ENCODE results near the gene PEX6.

The PEX6 gene

GRCh38 chr6:42984924-42985475 is 6.0 kb upstream of the PEX6 start:
- no peak for TF ChIP-seq CTCF (IDR thresholded peaks at IDR 0.05; ENCODE audit: low read depth, low read length)
- peak overlapping the region; percentile 72 to 82 for H3K4me3 ChIP-seq (replicated peaks in 1 of 2; ENCODE audit: low read depth in 2 of 2, low read length in 2 of 2)
- peak; percentile 14 to 35 for DNase-seq (ENCODE audit: low read depth in 2 of 2)

DNA sequence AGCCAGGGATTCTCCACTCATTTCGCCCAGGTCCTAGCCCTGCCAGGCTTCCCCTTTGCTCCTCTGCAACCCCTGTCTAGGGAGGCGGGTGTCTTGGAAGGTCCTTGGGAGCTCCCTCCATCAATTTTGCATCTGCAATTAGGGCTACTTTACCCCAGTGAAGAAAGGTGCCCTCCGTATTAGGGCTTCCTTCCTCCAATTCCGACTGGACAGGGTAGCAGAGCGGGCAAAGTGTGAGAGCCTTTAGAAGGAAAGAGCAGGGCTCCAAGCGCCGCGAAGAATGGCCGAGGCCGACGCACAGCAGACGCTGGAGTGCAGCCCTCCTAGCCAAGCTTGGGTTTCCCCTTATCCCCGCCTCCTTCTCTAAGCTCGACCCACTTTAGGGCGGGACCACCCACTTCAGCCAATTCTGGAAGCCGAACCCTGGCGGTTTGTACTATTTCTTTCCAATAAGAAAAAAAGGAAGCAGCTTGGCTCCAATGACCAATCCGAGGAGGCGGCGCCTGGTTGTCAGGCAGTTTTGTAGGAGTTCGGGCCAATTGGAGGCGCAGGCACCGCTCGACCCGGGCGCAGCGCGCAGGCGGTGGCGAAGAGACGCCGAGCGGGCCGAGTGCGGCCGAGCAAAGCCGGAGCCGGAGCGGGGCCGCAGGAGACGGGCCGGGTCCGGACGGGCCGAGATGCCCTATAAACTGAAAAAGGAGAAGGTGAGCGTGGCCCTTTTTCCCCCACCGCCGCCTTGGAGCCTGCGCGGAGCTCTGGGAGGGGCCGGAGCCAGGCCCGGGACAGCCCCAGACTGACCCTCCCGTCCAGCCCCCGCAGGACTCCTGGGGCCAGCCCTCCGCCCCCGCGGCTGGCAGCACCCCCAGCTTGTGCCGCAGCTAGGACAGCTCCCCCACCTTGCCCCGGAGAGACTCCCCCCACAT is 5.3 kb upstream of the PEX6 start, which contains the start of gene PPP2R5D:
Gene PPP2R5D (plus strand): TSS at position 570 of the 923 bp plus-strand sequence. CDS start 108 bp downstream, at position 678.
- peak; percentile 99 for DNase-seq (ENCODE audit: low read depth in 2 of 2)
- no peak for TF ChIP-seq CTCF (IDR thresholded peaks at IDR 0.05; ENCODE audit: low read depth, low read length)
- H3K4me3 ChIP-seq (replicated peaks in 1 of 2; ENCODE audit: low read depth in 2 of 2, low read length in 2 of 2): peak within 1 kb of the TSS; percentile 72 to 82

- TF ChIP-seq CTCF (IDR thresholded peaks at IDR 0.05; ENCODE audit: low read depth, low read length): no peak
- no peak overlapping the region for H3K4me3 ChIP-seq (replicated peaks in 1 of 2; ENCODE audit: low read depth in 2 of 2, low read length in 2 of 2)
- DNase-seq (ENCODE audit: low read depth in 2 of 2): peak in 1 of 2 donors; percentile 25
Measured at GRCh38 chr6:42981836-42982235, 2.9 kb upstream of the PEX6 start.

GRCh38 chr6:42979523-42980177 is 669 bp upstream of the PEX6 start:
- TF ChIP-seq CTCF (IDR thresholded peaks at IDR 0.05; ENCODE audit: low read depth, low read length): no peak
- H3K4me3 ChIP-seq (replicated peaks in 1 of 2; ENCODE audit: low read depth in 2 of 2, low read length in 2 of 2): peak overlapping the region; percentile 70 to 71
- DNase-seq (ENCODE audit: low read depth in 2 of 2): peak in 1 of 2 donors; percentile 56

DNA sequence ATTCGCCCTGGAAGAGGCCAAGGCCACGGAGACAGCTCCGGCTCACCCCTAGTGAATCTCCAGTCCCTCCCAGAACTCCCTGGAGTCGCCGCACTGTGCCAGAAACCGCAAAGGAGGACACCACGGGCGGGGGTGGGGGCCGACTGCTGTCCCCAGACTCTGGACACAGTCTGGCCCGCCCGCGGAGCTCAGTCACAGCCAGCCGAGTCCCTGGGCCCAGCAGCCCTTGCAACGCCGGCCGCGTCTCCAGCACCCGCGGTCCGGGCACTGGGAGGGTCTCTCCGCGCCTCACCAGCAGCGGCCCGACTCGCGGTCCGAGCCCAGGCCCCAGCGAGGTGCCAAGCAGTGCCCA is 518 bp downstream of the PEX6 start:
- no peak for TF ChIP-seq CTCF (IDR thresholded peaks at IDR 0.05; ENCODE audit: low read depth, low read length)
- peak in 1 of 2 donors; percentile 45 for DNase-seq (ENCODE audit: low read depth in 2 of 2)
- peak overlapping the region; percentile 70 to 71 for H3K4me3 ChIP-seq (replicated peaks in 1 of 2; ENCODE audit: low read depth in 2 of 2, low read length in 2 of 2)

GRCh38 chr6:42974919-42975505 is 4.0 kb downstream of the PEX6 start:
- H3K4me3 ChIP-seq (replicated peaks in 1 of 2; ENCODE audit: low read depth in 2 of 2, low read length in 2 of 2): no peak overlapping the region
- no peak for DNase-seq (ENCODE audit: low read depth in 2 of 2)
- TF ChIP-seq CTCF (IDR thresholded peaks at IDR 0.05; ENCODE audit: low read depth, low read length): no peak

Data from cardiac fibroblast (primary cell).